ENCODE measurements around the gene TBL3.

DNA sequence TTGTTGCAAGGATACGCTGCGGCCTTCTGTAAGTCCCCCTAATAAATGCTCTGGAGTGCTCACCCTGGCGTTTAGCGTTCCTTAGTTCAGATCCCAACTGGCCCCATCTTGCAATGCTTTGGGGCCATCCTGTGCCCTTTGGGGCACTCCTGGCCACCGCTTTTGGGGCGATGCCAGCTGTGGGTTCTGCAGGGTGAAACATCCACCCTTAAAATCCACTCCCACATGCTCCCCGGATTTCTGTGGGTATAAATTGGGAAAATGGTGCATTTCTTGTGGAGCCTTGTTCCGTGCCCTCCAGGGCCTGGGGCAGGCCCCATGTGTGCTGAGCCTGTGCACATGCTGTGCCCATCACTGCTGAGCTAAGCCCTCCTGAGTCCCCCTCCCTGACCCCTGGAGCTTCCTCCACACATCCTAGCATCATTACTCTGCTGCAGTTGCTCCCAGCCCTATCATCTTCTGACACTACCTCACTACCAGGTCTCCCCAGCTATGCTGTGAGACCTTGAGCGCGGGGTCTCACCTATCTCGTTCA lies 34.8 kb upstream of the TBL3 start:
- TF ChIP-seq, protein P1, sequence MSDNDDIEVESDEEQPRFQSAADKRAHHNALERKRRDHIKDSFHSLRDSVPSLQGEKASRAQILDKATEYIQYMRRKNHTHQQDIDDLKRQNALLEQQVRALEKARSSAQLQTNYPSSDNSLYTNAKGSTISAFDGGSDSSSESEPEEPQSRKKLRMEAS (IDR thresholded peaks at IDR 0.05), result no peak
- TF ChIP-seq, protein P2, sequence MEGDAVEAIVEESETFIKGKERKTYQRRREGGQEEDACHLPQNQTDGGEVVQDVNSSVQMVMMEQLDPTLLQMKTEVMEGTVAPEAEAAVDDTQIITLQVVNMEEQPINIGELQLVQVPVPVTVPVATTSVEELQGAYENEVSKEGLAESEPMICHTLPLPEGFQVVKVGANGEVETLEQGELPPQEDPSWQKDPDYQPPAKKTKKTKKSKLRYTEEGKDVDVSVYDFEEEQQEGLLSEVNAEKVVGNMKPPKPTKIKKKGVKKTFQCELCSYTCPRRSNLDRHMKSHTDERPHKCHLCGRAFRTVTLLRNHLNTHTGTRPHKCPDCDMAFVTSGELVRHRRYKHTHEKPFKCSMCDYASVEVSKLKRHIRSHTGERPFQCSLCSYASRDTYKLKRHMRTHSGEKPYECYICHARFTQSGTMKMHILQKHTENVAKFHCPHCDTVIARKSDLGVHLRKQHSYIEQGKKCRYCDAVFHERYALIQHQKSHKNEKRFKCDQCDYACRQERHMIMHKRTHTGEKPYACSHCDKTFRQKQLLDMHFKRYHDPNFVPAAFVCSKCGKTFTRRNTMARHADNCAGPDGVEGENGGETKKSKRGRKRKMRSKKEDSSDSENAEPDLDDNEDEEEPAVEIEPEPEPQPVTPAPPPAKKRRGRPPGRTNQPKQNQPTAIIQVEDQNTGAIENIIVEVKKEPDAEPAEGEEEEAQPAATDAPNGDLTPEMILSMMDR (IDR thresholded peaks at IDR 0.05), result no peak
- TF ChIP-seq SREBF2 (IDR thresholded peaks at IDR 0.05) (no peak), MAFK (IDR thresholded peaks at IDR 0.05; ENCODE audit: partially characterized antibody) (no peak), POLR2A (IDR thresholded peaks at IDR 0.05; ENCODE audit: low read length) (no peak), RAD21 (conservative IDR thresholded peaks at IDR 0.05 in 1 of 2, IDR thresholded peaks at IDR 0.05 in 1 of 2) (no peak), POLR2AphosphoS2 (conservative IDR thresholded peaks at IDR 0.05; ENCODE audit: low read length) (no peak), RFX5 (IDR thresholded peaks at IDR 0.05) (no peak), NR3C1 (IDR thresholded peaks at IDR 0.05) (no peak), JUN (IDR thresholded peaks at IDR 0.05) (no peak), EP300 (IDR thresholded peaks at IDR 0.05) (no peak), GATA3 (IDR thresholded peaks at IDR 0.05; ENCODE audit: borderline replicate concordance) (no peak)
- TF ChIP-seq, protein P3, sequence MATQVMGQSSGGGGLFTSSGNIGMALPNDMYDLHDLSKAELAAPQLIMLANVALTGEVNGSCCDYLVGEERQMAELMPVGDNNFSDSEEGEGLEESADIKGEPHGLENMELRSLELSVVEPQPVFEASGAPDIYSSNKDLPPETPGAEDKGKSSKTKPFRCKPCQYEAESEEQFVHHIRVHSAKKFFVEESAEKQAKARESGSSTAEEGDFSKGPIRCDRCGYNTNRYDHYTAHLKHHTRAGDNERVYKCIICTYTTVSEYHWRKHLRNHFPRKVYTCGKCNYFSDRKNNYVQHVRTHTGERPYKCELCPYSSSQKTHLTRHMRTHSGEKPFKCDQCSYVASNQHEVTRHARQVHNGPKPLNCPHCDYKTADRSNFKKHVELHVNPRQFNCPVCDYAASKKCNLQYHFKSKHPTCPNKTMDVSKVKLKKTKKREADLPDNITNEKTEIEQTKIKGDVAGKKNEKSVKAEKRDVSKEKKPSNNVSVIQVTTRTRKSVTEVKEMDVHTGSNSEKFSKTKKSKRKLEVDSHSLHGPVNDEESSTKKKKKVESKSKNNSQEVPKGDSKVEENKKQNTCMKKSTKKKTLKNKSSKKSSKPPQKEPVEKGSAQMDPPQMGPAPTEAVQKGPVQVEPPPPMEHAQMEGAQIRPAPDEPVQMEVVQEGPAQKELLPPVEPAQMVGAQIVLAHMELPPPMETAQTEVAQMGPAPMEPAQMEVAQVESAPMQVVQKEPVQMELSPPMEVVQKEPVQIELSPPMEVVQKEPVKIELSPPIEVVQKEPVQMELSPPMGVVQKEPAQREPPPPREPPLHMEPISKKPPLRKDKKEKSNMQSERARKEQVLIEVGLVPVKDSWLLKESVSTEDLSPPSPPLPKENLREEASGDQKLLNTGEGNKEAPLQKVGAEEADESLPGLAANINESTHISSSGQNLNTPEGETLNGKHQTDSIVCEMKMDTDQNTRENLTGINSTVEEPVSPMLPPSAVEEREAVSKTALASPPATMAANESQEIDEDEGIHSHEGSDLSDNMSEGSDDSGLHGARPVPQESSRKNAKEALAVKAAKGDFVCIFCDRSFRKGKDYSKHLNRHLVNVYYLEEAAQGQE (IDR thresholded peaks at IDR 0.05), result no peak
- TF ChIP-seq, protein P4, sequence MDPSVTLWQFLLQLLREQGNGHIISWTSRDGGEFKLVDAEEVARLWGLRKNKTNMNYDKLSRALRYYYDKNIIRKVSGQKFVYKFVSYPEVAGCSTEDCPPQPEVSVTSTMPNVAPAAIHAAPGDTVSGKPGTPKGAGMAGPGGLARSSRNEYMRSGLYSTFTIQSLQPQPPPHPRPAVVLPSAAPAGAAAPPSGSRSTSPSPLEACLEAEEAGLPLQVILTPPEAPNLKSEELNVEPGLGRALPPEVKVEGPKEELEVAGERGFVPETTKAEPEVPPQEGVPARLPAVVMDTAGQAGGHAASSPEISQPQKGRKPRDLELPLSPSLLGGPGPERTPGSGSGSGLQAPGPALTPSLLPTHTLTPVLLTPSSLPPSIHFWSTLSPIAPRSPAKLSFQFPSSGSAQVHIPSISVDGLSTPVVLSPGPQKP (IDR thresholded peaks at IDR 0.05; ENCODE audit: low read depth, low read length), result no peak
